Tibial nerve (tissue), 4 donors: ENCODE results near the gene PDE3A. TPM values are rescaled to one million over a fixed set of nuclear protein-coding genes. Genes with fewer than 3 reads are reported as not detected.

Source experiments
- DNase-seq, 2 donors: peaks; one replicate each; pipeline ENCODE4 v3.0.0-alpha.2; 2019; ENCODE audit warnings: low spot score in 2 of 2
- H3K27ac ChIP-seq, 4 donors: fragments of 200-600 bp; sonication (generic) in 3 of 4; one replicate each; pipeline ENCODE4 v1.5.1; 2017 to 2019; ENCODE audit warnings: mild to moderate bottlenecking in 1 of 4
- H3K27me3 ChIP-seq, 2 donors: fragments of 200-600 bp; sonication (generic) in 1 of 2; one replicate each; pipeline versions ENCODE4 v1.5.1 to v1.6.0; 2017 to 2019
- H3K36me3 ChIP-seq, 3 donors: fragments of 200-600 bp; sonication (generic); one replicate each; pipeline ENCODE4 v1.5.1; 2018 to 2019
- H3K4me1 ChIP-seq, 4 donors: fragments of 200-600 bp; sonication (generic) in 3 of 4; one replicate each; pipeline ENCODE4 v1.5.1; 2017 to 2019
- H3K4me3 ChIP-seq, 4 donors: fragments of 200-600 bp; sonication (generic) in 3 of 4; one replicate each; pipeline ENCODE4 v1.5.1; 2017 to 2019; ENCODE audit warnings: mild to moderate bottlenecking in 1 of 4, moderate library complexity in 1 of 4
- H3K9me3 ChIP-seq, 4 donors: fragments of 200-600 bp; sonication (generic) in 3 of 4; one replicate each; pipeline ENCODE4 v1.5.1; 2017 to 2019
- EP300 ChIP-seq, 2 donors: sonication (generic); formaldehyde crosslinking; IDR thresholded peaks; one replicate each; pipeline ENCODE4 v1.6.1; 2017; ENCODE audit warnings: antibody characterized with exemption in 2 of 2, mild to moderate bottlenecking in 1 of 2
- POLR2A ChIP-seq, 2 donors: fragments of 450-650 bp; IDR thresholded peaks; one replicate each; pipeline ENCODE4 v1.6.1; 2017; ENCODE audit warnings: antibody characterized with exemption in 2 of 2, mild to moderate bottlenecking in 2 of 2, moderate library complexity in 2 of 2
- WGBS, 2 donors: methylation state at CpG; one replicate each; pipeline ENCODE4 v1.1.5; 2018; 5-methylcytosine and 5-hydroxymethylcytosine counted together
- total RNA-seq, 4 donors: library from RNA; depleted of rRNA; stranded (reverse); fragments of >200 nt; gene quantifications; one replicate each; pipeline ENCODE4 v1.1.0, GENCODE V29; 2016
- TF ChIP-seq, protein P1 (sequence below), 5 experiments: fragments of 200-600 bp in 3 of 5; fragments of 450-650 bp in 2 of 5; sonication (generic) in 3 of 5; IDR thresholded peaks; one replicate each; pipeline ENCODE4 v1.5.1; 2016 to 2019; ENCODE audit warnings: antibody characterized with exemption in 5 of 5, mild to moderate bottlenecking in 3 of 5, moderate library complexity in 2 of 5

Gene PDE3A
- total RNA-seq, 4 donors from 2014 or later: 11.4 to 17.6 (median 12.9) TPM

DNA sequence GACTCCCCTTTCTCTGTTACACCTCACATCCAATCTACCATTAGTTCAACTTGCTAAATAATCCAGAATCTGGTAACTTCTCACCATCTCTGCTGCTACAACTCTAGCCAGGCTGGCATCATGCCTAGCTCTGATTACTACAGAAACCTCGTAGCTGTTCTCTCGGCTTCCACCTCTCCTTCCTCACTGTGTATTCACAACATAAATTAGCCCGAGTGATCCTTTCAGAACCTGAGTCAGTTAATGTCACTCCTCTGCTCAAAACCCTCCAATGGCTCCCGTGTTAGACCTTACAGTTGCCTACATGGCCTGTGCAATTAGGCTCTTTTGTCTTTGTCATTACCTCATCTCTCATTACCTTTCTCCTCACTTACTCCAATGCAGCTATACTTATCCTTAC, 139.4 kb downstream of the PDE3A start:
- Histone ChIP-seq H3K4me3 (no peak overlapping the region), H3K27me3 (no peaks in the 10 kb centered on the region), H3K4me1 (no peaks in the 10 kb centered on the region), H3K9me3 (no peaks in the 10 kb centered on the region), H3K27ac (no peak overlapping the region), H3K36me3 (no peaks in the 10 kb centered on the region)
- 71 to 82% methylated on average over 4 of the region's 4 CpGs for WGBS, 2 donors
- no peak for DNase-seq
- TF ChIP-seq POLR2A (IDR thresholded peaks at IDR 0.05): no peak
- TF ChIP-seq, protein P1, sequence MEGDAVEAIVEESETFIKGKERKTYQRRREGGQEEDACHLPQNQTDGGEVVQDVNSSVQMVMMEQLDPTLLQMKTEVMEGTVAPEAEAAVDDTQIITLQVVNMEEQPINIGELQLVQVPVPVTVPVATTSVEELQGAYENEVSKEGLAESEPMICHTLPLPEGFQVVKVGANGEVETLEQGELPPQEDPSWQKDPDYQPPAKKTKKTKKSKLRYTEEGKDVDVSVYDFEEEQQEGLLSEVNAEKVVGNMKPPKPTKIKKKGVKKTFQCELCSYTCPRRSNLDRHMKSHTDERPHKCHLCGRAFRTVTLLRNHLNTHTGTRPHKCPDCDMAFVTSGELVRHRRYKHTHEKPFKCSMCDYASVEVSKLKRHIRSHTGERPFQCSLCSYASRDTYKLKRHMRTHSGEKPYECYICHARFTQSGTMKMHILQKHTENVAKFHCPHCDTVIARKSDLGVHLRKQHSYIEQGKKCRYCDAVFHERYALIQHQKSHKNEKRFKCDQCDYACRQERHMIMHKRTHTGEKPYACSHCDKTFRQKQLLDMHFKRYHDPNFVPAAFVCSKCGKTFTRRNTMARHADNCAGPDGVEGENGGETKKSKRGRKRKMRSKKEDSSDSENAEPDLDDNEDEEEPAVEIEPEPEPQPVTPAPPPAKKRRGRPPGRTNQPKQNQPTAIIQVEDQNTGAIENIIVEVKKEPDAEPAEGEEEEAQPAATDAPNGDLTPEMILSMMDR (IDR thresholded peaks at IDR 0.05): no peak
- TF ChIP-seq EP300 (IDR thresholded peaks at IDR 0.05): no peak

DNA sequence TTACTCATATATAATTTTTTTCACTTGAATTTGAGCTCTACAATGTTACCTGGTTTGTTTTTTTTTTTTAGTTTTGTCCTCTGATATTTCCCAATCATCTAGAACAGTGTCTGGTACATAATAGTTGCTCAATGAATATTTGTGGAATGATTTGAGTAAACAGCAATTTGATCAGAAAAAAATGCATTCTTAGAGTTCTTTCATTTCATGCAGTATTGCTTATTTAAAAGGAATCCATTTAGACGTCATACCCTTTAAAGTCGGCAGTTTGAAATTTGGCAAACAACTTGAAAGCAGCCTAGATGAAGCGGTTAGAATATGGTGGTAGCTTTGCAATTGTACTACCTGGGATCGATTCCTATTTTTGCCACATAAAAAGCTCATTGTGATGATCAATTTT, 140.0 kb downstream of the PDE3A start:
- no peaks in the 10 kb centered on the region for H3K9me3 ChIP-seq
- no peaks in the 10 kb centered on the region for H3K4me1 ChIP-seq
- H3K27me3 ChIP-seq: no peaks in the 10 kb centered on the region
- no peaks in the 10 kb centered on the region for H3K36me3 ChIP-seq
- TF ChIP-seq EP300 (IDR thresholded peaks at IDR 0.05): no peak
- no peak for TF ChIP-seq POLR2A (IDR thresholded peaks at IDR 0.05)
- TF ChIP-seq, protein P1 (IDR thresholded peaks at IDR 0.05): no peak
- WGBS, 2 donors: 66 to 74% methylated on average over 4 of the region's 4 CpGs
- no peak for DNase-seq
- no peak overlapping the region for H3K27ac ChIP-seq
- no peak overlapping the region for H3K4me3 ChIP-seq

DNA sequence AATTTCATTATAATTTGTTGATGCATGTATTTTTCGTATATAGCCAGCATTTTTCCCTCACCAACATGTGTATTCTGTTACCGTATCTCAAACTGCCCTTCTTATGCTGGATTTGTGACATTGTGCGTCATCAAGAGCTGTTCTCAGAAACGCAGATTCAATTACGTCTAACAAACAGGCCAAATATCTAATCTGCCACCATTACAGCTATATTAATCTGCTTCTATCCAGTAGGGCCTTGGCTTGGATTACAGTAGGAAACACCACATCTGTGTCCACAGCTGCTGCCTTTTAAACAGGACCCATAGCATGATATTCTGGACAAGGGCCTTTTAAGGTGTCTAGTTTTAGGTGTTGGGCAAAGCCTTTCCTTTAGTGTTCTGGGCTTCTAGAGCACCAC, 140.6 kb downstream of the PDE3A start:
- TF ChIP-seq, protein P1 (IDR thresholded peaks at IDR 0.05): no peak
- TF ChIP-seq EP300 (IDR thresholded peaks at IDR 0.05): no peak
- TF ChIP-seq POLR2A (IDR thresholded peaks at IDR 0.05): no peak
- Histone ChIP-seq H3K27me3 (no peaks in the 10 kb centered on the region), H3K4me1 (no peaks in the 10 kb centered on the region), H3K36me3 (no peaks in the 10 kb centered on the region), H3K27ac (no peak overlapping the region), H3K9me3 (no peaks in the 10 kb centered on the region), H3K4me3 (no peak overlapping the region)
- whole genome bisulfite sequencing, 2 donors: 91 to 92% methylated on average over 5 of the region's 5 CpGs
- no peak for DNase-seq

- H3K4me1 ChIP-seq: no peaks in the 10 kb centered on the region
- no peak overlapping the region for H3K4me3 ChIP-seq
- WGBS, 2 donors: 82 to 93% methylated on average over 1 of the region's 1 CpG
- H3K27me3 ChIP-seq: no peaks in the 10 kb centered on the region
- no peak overlapping the region for H3K27ac ChIP-seq
- no peak for DNase-seq
- H3K9me3 ChIP-seq: no peaks in the 10 kb centered on the region
- no peaks in the 10 kb centered on the region for H3K36me3 ChIP-seq
- TF ChIP-seq EP300 (IDR thresholded peaks at IDR 0.05): no peak
- TF ChIP-seq POLR2A (IDR thresholded peaks at IDR 0.05): no peak
- TF ChIP-seq, protein P1 (IDR thresholded peaks at IDR 0.05): no peak
Observed at GRCh38 chr12:20510811-20511210, 142.5 kb downstream of the PDE3A start.

GRCh38 chr12:20513189-20513588, 144.9 kb downstream of the PDE3A start:
- TF ChIP-seq POLR2A (IDR thresholded peaks at IDR 0.05) (no peak), EP300 (IDR thresholded peaks at IDR 0.05) (no peak)
- TF ChIP-seq, protein P1 (IDR thresholded peaks at IDR 0.05): no peak
- WGBS, 2 donors: 77 to 83% methylated on average over 3 of the region's 3 CpGs
- no peak for DNase-seq

More at GRCh38 chr12:20513189-20513588, 144.9 kb downstream of the PDE3A start:
- Histone ChIP-seq H3K27ac (no peak overlapping the region), H3K4me3 (no peak overlapping the region), H3K36me3 (no peaks in the 10 kb centered on the region), H3K9me3 (no peaks in the 10 kb centered on the region), H3K27me3 (no peaks in the 10 kb centered on the region), H3K4me1 (no peaks in the 10 kb centered on the region)
